ENCODE measurements around the gene TSC22D4.

DNA sequence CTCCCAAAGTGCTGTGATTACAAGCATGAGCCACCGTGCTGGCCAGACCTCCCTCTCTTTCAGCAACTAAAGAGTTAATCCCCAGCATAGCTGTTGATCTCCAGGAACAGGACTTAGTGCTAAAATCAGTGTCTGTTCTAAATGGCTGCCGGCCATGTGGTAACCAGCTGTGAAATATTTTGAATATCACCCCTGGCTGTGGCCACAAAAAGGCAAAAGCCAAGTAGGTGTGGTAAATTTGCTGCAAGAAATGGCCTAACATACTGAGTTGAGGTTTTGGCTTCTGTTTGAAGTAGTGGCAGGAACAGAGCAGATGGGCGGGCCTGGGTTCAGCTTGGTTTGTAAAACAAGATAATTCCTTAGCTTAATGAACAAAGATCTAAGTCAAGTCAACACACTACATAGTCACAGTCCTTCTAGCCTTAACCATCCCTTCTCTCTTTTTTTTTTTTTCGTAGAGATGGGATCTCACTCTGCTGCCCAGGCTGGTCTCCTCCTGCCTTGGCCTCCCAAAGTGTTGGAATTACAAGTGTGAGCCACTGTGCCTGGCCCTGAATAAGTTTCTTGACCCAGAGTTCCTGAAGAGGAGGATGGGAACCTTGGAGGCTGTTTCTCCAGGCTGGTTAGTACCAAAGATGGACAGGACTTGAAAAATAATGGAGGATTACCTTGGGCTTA is 37.3 kb upstream of the TSC22D4 start:
- TF ChIP-seq POLR2A (IDR thresholded peaks at IDR 0.05) (no peak), CTCF (IDR thresholded peaks at IDR 0.05) (no peak)
